A172 (cell line): ENCODE measurements around the gene EPB41L3. TPM values are rescaled to one million over a fixed set of nuclear protein-coding genes. Genes with fewer than 3 reads are reported as not detected.
"Not testable (repeated sequence)": the region's sequence is repeated elsewhere in the genome, so short reads cannot be mapped to it uniquely, and the experiment has no call there.

Source experiments
- DNase-seq: peaks from one replicate; pipeline ENCODE4 v3.0.0-alpha.2; 2015; ENCODE audit warnings: low spot score
- total RNA-seq: library from RNA; depleted of rRNA; stranded (reverse); fragments of >200 nt; shearing (Covaris generic); gene quantifications from 2 replicates; pipeline ENCODE4 v1.2.3, GENCODE V29; 2014

The EPB41L3 gene
- total RNA-seq, 1 experiment from 2014 or later, result not detected

DNA sequence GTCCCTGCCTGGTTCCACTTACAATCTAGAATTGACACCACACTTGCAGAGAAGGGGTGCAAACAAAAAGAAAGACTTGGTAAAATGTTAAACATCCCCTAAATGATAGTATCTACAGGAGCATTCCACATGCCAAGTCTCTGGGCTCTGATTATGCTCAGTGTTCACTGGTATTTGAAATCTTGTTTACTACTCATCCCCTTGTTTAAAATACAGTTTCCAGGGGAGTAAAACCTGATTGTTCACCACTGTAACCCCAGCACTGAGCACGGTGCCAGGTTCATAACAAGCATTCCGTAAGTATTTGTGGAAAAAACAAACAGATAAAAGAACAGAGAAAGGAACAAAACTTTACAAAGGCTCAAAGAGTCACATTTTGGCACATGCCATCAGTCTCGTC, 11.7 kb downstream of the EPB41L3 start:
- DNase-seq, result no peak

DNA sequence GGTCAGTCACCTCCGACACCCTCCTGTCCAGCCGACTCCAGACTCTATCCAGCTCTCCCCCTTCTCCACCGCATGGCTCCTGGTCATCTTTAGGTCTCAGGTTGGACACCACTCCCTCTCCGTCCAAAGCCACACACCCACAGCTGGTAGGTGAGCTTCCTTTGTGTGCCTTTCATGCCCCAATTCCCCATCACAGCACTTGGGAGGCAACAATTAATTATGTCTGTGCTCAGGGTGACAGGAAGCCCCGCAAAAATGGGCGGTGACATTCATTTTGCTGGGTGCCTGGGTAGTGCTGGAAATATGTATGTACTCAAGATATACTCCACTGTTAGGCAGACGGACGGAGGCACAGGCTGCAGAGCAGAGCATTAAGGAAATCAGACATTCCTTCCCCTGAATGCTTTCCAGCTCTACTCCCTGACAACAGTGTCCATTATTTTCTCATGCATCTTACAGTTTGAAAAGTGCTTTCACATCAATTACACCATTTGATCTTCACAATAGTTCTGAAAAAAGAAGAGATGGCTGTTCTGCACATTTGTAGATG, 13.1 kb downstream of the EPB41L3 start:
- DNase-seq, result no peak

DNA sequence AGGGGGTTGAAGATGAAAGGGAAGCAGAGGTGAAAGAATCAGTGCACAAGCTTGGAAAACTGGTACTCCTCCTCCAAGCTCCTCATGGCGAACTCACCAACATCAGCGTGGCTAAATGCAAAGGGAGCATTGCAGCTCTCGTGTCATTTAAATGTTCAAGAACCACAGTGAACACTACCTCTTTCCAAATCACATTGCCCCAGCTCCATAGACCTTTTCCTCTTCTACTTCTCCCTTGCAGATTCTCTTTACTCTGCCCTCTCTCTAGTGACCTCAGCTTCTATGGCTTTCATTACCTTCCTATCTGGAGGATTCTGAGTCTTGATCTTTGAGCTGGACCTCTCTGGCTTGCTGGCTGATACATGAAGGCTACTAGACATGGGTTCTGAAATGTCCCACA, 14.3 kb downstream of the EPB41L3 start:
- no peak for DNase-seq

DNA sequence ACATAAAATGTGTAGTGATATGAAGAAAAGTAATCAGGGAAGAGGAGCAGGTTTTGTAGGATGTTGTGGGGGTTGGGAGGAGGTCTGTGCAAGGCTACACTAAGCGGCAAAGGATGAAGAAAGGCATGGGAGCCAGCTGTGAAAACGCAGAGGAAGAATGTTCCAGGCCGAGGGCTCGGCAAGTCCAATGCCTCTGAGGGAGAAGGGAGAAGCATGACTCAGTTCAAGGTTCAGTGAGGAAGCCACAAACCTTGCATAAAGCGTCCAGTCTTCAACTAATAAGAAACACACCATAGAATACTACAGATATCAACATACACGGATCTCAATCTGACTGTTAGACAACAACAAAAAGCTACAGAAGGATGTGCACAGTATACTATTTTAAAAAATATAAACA, 16.2 kb downstream of the EPB41L3 start:
- DNase-seq, result no peak

DNA sequence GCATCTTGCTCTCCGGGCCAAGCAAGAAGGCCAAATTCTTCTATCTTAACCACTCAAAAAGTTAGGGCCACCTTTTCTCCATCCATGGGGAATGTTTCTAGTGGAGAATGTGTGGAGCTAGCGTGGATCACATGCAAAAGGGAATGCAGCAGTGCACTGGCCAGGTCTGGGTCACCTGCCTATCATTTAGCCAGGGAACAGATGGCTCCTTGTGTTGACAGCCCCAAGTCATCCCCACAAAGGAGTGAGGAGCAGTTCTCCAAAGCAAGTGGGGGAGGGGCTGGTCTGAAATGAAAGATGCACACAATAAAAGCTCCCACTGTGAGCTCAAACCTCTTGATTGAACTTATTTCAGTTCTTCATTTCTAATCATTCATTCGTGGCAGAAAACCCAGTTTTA, 19.1 kb downstream of the EPB41L3 start:
- DNase-seq, result no peak

DNA sequence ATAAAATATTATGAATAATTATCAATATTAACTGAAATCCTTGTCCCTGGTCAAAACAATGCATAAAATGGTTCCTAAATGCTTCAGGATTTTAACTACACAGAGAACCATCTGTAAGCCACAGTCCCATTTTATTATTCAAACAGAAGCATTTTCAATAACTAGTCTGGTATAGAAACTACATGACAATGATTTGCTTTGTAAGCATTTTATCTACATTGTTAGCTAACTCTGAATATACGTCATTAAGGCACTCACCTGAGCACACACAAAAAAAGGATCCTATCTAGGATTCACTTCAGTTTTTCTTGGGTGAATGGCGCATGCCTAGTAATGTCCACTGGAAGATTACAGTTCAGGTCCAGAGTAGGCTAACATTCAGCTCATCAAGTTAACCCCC, 22.8 kb downstream of the EPB41L3 start:
- DNase-seq, result no peak

DNA sequence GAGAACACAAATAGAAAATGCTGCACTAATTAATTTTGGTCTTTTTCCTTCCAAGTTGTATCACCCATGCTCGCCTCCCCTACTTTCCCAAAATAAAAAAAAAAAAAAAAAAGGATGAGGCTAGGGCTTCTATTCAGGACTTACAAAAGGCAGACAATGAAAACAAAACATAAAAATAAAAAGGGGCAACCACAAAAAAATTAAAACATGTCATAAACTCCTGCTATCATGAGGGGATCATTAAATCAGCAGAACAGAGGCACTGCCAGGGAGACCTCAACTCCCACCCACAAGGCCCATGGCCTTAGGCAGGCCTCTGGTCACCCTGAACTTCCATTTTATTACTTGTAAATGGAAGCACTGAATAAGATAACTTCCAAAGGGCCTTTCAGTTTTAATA, 23.3 kb downstream of the EPB41L3 start:
- DNase-seq, result no peak

DNA sequence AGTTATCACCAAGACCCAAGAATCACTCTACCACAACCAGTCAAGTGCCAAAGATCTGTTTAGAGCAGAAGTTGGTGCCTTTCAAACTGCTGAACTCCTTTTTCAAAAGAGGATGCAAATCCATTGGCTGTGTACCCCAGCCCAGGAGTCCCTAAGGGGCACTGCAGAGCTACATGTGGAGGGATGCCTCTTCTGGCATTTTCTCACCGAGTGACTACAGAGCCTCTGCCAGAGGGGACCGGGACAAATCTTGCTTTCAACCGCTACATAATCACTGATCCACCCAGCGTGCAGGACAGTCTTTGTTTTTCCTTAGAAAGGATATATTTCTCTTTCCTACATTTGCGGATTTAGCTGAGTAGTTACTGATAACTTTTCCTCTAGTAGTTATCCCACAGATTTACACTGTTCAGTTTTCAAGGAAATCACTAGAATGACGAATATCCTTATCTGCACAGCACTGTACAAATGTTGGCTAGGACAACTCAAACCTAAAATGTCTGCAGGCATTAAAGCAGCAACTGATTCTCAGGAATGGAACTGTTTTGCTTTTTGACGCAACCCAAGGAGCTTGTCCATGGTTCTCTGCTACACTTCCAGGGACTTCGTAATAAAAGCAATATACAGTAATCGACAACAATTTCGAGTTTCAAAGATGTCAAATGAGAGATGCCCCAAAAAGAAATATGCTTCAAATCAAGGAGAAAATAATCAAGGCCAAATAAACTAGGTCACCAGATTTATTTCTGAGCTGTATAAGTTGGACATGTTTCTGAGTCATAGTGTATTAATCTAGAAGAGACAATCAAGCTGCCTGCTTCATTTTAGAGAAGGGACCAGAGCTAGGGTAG, 24.1 kb downstream of the EPB41L3 start:
- no peak for DNase-seq

DNA sequence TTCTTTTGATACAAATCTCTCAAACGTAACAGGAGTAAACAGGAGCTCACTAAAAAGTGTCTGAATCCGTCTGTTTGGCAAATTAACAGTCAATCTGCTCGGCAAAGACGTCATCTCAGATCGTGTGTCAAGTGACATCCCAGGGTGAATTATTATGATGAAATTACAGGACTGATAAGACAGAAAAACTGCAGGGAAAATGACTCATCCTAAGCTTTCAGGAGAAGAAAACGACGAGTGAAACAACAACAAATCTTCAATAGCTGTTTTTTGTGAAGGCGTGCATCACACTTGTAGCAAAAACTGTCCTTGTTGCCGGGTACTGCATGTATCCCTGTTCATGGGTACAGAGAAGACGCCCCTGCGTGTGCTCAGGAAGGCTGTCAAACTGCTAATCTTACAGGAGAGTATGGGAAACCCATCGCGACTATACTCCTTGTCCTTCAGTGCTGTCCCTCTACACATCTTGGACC, 24.9 kb downstream of the EPB41L3 start:
- no peak for DNase-seq

DNA sequence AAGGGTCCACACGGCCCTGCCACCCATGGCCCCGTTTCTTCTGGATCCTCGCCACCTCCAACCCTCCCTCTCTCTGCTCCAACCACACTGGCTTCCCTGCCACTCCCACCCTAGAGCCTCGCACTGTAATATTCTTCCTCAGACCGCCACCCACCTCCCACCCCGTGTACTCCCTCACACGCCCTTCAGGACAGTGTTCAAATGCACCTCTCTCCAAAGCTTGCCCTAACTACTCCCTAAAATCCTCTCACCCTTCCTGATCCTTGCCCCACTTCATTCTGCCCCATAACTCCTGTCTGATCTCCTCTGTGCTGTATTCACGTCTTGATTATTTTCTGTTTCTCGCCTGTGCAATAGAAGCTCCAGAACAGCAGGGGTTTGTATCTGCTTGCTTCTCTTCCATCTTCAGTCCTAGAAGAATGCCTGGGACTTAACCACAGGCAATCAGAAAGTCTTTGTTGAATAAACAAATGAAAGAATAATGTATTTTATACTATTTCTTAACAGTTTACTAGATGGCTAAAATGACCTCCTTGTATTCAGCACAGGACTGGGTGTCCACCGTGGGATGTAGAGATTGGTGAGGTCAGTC, 25.5 kb downstream of the EPB41L3 start:
- no peak for DNase-seq

DNA sequence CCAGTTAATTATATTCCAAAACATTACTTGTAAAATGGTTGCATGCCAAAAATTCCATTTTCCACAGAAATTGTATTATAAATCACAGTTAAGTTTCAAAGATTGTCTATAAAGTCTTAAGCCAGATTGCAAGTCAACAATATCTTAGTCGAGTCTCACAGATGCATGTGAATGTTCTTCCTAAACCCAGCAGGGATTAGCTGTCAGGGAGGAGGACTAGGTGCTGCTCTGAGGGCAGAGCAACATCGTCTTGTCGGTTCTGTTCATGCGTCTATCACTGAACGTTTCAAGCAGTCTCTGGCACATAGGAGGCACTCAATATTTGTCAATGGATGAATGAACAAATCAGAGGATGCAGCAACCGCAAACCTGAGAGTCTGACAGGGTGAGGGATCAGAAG, 27.0 kb downstream of the EPB41L3 start:
- no peak for DNase-seq

DNA sequence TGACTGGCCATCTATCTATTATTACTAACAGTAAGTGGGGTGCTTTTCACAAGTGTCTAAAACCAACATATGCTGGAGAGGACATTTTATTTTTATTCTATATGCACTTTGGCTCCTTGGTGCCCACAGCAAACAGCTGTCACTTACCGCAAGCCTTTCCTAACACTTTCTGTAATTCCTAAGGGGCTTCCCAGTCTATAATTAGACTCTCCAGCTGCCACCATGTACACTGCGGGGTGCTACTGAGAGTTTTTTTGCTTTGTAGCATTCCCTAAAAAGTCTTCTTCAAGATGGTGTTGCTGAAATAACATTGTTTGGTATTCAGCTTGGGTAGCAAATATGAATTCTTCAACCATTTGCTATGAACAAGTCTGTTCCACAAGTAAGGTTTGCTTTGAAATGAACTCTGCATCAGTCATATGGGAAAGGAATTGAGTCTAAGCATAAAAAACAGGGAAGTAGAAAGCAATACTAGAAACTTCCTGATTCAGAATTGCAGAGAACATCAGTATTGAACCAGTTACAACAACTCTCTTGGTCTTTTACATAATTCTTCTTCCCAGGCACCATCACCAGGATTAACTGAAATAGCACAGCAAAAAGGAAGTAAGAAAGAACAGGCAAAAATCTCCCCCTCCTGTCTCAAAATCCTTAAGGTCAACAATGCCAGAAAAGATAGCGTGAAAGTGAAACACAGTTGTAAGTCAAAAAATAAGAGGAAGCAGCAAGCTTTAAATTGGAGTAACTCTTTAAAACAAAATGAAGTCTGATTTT, 28.6 kb downstream of the EPB41L3 start:
- no peak for DNase-seq

DNA sequence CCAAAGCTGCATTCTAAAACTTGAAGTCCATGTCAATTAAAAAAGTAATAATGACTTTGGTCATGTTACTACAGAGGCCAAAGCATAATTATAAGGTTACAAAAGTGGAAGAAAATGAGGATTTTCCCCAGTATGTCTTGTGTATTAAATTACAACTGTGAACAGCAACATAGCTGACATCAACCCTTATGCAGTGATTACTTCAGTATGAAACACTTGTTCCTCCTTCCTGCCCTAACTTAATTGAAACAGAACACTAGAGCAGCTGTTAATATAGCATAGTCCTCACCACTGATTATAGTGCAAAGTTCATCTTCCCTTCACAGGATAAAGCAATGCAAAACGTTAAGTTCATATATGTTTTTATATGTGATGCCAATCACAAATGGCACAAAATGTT, 29.9 kb downstream of the EPB41L3 start:
- DNase-seq, result no peak

DNA sequence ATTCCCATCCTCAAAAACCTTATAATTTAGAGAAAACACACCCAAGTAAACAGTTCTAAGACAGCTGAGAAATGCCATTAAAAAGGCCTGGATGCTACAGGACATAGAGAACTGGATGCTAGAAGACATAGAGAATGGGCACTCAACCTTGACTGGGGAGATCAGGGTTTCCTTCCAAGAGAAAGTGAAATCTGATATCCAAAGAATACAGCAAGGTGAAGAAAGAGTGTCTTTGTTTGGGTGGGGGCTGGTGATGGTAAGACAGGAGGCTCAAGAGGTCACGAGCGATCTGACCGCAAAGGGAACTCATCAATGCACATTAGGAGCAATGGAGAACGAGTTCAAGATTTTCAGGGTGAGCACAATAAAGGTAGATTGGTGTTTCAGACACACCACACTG, 31.6 kb downstream of the EPB41L3 start:
- DNase-seq, result no peak

DNA sequence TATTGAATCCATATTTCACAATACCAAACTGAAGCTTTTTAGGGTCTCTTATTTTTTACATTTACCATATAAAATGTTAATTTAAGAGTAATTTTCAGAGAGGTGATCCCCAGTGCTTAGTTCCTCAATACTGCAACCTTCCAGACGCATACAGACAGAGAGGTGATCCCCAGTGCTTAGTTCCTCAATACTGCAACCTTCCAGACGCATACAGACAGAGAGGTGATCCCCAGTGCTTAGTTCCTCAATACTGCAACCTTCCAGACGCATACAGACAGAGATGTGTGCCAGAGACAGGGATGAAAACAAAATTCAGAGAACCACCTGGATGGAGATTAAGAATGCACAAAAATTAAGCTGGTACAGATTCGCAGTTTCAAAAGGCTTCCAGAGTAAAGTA, 32.3 kb downstream of the EPB41L3 start:
- DNase-seq, result not testable (repeated sequence)

DNA sequence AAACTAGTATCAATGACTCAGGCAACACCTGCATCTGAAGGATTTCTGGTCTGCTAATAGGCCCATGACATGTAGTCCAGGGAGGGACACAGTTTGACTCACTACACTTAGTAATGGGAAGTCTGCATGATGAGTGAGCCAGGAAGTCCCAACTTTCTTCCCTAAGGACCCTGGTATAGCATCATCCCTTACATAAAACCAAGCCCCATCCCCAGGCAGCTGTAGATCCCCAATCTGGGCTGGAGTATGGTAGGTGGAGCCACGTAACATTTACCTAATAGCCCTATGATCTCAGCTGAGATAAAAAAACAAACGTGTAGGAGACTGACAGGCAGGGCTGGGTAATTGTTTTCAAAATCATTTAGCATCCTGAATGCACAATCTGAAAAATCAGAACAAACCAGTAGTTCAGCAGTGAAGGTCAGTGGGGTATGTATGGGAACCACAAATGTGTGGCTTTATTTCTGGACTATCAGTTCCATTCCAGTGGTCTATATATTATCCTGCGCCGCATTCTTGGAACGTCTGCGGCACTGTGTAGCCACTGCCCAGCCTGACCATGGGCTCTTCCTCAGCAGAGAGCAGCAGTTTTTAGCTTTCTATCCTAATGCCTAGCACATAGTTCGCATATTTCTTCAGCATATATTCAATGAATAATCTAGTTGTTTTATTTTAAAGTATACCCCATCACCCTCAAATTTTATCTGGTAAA, 33.5 kb downstream of the EPB41L3 start:
- no peak for DNase-seq

DNA sequence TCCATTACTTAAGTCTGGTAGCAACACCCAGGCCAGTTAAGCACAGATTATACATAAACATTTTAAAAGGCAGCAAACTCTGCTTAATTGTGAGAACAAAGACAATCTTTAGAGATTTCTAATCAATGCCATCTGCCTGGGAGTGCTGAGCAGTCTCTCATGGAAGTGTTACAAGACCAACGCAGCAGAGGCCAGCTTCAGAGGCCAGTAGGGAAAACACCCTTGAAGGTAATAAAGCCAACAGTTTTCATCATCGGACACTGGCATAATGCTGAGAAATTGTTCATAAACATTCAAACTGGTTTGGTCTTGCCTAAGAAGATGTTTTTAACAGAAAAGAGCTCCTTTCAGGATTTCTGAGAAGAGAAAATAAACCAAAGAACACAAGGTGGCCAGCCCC, 35.0 kb downstream of the EPB41L3 start:
- DNase-seq, result no peak

DNA sequence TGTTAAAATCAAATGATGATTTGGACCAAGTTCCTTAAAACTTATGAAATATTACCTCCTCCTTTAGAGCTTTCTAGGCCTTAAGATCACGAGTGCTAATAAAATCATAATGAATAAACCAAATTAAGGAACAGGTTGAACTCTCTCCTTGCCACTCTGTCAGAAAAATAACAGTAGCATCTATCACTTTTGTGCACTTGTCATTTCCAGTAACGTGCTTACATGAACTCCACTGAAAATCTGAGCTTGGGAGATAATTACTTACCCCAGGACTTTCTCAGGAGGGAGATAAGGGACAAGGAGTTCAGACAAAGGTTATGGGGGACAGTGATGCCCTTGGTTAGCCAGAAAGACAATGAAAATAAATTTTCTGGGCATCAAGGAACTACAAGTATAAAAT, 36.0 kb downstream of the EPB41L3 start:
- no peak for DNase-seq

DNA sequence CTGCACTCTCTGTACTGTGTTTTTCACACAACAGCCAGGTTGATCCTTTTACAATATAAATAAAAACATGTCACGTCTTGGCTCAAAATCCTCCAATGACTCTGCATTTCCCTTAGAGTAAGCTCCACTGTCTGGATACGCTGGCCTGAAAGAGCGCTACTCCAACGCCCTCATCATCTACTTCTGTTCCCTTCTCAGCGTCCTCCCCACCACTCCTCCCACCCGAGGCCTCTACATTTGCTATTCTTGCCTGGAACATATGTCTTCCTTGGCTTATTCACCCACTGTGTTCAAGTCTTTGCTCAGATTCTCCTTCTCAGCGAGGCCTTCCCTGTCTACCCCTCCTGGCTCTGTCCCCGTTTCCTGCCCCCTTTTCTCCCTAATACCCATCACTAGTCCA, 37.6 kb downstream of the EPB41L3 start:
- DNase-seq, result no peak

DNA sequence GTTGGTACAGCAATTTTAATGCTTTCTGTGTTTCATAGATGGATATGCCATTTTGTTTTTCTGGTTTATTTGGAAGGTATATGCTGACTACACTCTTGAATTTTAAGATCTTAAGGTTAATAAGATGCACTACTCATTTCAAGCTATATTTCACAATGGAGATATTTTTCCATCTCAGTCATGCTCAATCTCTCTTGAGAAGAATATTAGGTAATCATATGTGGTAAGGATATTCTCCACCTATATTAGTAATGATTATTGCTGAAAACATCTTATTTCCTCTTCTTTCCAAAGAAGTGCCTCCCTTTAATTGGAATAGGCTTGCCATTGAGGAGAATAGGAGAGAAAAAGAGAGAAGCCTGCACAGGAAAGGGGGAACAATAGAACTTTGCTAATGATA, 40.1 kb downstream of the EPB41L3 start:
- no peak for DNase-seq

DNA sequence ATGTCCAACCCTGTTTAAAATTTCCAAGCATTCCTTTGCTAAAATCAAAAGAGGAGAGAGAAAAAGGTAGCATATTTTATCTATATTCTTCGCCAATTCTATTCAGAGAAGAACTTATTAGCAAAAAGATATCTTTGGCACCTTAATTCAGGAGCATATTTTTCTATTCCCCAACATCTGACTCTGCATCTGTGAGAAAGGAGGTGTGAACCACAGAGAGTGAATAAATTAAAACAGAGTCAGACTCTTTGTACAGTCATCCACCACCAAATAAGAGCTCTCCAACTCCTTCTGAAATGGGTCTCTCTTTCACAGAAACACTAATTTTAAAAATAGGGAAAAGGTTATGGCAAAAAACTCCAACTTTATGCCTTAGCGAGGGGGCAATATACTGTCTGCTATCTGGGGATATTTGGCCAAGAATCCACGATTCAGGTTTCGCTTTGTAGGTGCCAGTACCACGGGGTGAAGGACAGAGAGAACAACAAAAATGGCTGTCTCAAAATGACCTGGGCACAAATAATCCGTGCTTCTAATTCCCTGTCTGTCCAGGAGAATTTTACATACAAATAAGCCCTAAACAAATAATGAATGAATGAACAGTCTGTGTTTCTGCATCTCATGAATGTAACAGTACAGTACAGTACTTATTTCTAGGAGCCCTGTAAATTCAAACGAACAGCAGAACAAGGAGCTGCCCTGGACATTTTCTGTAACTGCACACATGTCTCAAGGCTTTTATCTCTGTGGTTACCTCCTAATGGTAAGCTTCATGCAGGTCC, 43.4 kb downstream of the EPB41L3 start:
- no peak for DNase-seq
